Measurements from ENCODE around the gene C9.

DNA sequence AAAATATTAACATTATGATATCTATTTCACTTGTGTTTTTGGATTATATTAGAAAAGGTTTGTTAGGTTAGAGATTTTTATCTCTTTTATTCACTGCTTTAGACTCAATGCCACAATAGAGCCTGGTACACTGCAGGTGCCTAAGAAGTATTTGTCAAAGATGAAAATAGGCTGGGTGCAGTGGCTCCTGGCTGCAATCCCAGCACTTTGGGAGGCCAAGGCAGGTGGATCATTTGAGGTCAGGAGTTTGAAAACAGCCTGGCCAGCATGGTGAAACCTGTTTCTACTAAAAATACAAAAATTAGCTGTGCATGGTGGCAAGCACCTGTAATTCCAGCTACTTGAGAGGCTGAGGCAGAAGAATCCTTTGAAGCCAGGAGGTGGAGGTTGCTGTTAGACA is 64.3 kb downstream of the C9 start:
- TF ChIP-seq, protein P1, sequence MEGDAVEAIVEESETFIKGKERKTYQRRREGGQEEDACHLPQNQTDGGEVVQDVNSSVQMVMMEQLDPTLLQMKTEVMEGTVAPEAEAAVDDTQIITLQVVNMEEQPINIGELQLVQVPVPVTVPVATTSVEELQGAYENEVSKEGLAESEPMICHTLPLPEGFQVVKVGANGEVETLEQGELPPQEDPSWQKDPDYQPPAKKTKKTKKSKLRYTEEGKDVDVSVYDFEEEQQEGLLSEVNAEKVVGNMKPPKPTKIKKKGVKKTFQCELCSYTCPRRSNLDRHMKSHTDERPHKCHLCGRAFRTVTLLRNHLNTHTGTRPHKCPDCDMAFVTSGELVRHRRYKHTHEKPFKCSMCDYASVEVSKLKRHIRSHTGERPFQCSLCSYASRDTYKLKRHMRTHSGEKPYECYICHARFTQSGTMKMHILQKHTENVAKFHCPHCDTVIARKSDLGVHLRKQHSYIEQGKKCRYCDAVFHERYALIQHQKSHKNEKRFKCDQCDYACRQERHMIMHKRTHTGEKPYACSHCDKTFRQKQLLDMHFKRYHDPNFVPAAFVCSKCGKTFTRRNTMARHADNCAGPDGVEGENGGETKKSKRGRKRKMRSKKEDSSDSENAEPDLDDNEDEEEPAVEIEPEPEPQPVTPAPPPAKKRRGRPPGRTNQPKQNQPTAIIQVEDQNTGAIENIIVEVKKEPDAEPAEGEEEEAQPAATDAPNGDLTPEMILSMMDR (IDR thresholded peaks at IDR 0.05): no peak
- no peak for TF ChIP-seq POLR2A (IDR thresholded peaks at IDR 0.05)

Data from heart left ventricle (tissue), 13 donors.